ENCODE measurements around the gene SNX11.
"Not testable (repeated sequence)": the region's sequence is repeated elsewhere in the genome, so short reads cannot be mapped to it uniquely, and the experiment has no call there.

Gene SNX11, protein sequence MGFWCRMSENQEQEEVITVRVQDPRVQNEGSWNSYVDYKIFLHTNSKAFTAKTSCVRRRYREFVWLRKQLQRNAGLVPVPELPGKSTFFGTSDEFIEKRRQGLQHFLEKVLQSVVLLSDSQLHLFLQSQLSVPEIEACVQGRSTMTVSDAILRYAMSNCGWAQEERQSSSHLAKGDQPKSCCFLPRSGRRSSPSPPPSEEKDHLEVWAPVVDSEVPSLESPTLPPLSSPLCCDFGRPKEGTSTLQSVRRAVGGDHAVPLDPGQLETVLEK

GRCh38 chr17:48107137-48108055 lies at the start of gene SNX11:
Gene SNX11 (plus strand): TSS chr17:48107766. CDS start chr17:48112044, 4,278 bp downstream.
- in situ Hi-C loops (cut with MboI; ENCODE audit: low sequenced_read_pairs) = no loop called here

GRCh38 chr17:48058393-48059124 lies 49.0 kb upstream of the SNX11 start:
- in situ Hi-C loops (cut with MboI; ENCODE audit: low sequenced_read_pairs) = no loop called here

DNA sequence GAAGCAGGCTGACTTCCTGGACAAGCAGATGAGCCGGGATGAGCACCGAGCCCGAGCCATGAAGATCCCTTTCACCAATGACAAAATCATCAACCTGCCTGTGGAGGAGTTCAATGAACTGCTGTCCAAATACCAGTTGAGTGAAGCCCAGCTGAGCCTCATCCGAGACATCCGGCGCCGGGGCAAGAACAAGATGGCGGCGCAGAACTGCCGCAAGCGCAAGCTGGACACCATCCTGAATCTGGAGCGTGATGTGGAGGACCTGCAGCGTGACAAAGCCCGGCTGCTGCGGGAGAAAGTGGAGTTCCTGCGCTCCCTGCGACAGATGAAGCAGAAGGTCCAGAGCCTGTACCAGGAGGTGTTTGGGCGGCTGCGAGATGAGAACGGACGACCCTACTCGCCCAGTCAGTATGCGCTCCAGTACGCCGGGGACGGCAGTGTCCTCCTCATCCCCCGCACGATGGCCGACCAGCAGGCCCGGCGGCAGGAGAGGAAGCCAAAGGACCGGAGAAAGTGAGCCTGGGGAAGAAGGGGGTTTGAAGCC lies 48.4 kb upstream of the SNX11 start:
- in situ Hi-C loops (cut with MboI; ENCODE audit: low sequenced_read_pairs) = no loop called here

GRCh38 chr17:48060249-48060648 lies 47.3 kb upstream of the SNX11 start:
- in situ Hi-C loops (cut with MboI; ENCODE audit: low sequenced_read_pairs) = no loop called here

DNA sequence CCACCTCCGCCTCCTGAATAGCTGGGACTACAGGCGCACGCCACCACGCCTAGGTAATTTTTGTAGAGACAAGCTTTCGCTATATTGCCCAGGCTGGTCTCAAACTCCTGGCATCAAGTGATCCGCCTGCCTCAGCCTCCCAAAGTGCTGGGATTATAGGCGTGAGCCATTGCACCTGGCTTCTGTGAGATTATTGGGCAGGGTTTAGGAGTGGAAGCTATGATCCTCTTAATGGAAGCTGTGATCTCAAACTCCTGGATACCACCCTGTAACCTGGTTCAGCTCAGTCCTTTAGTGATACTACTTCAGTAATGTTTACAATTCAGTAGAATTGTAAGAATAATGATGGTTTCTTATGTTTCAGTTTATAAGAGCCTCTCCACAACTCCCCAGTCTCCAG lies 45.3 kb upstream of the SNX11 start:
- in situ Hi-C loops (cut with MboI; ENCODE audit: low sequenced_read_pairs) = no loop called here

DNA sequence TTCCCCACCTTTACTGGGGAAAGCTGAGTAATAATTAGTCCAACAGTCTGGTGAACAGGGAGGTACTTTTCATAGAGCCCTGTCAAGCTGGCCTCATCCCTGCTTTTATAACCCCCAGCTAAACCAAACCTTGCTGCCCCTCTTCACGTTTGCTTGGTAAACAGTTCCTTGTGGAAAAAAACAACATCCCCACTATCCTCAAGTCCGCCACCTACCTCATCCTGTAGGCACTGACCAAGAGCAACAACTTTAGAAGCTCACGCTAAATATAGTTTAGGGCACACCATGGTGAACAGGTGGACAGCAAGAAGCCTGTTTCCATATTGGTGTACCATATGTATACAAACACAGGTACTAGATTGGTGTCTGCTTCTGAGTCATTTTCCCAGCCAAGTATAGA lies 42.9 kb upstream of the SNX11 start:
- in situ Hi-C loops (cut with MboI; ENCODE audit: low sequenced_read_pairs) = no loop called here

- in situ Hi-C loops (cut with MboI; ENCODE audit: low sequenced_read_pairs) = no loop called here
Observed at GRCh38 chr17:48066192-48066591, 41.4 kb upstream of the SNX11 start.

DNA sequence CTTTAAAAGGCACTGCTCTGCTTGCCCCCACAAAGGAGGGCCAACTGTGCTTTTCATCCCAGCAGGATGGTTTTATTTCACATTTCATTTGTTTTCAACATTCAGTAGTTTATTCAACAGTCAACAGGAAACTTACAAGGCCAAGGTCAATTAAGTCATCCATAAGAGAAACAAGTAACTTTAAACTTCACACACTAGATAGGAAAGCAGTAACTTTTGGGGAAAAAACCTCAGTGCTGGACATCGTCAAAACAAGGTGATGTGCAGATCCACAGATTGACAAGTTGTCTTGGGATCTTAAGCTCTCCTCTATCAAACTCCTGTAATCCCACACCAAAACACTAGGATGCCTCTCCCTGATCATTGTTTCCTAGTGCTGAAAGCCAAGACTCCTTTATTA lies 40.9 kb upstream of the SNX11 start:
- in situ Hi-C loops (cut with MboI; ENCODE audit: low sequenced_read_pairs) = no loop called here

DNA sequence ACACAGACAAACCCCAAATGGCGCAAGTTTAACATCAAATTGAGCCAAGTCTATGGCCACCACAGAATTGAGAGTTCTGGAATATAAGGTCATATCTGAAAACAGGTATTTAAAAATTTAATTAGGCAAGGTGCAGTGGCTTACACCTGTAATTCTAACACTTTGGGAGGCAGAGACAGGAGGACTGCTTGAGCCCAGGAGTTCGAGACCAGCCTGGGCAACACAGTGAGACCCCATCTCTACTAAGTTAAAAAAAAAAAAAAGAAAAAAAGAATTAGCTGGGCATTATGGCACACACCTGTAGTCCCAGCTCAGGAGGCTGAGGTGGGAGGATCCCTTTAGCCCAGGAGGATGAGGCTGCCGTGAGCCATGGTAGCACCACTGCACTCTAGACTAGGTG lies 40.3 kb upstream of the SNX11 start:
- in situ Hi-C loops (cut with MboI; ENCODE audit: low sequenced_read_pairs) = no loop called here

DNA sequence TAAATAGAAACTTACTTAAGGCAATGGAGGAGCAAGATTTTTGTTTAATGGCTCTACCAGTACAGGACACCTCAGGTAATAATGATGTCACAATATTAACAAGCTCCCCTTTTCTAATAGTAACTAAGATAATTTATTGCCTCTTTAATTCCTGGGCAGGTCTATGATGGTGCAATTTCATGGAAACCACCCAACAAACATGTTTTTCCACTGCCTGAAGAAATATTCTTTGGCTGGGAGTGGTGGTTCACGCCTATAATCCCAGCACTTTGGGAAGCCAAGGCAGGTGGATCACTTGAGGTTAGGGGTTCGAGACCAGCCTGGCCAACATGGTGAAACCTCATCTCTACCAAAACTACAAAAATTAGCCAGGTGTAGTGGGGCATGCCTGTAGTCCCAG lies 39.8 kb upstream of the SNX11 start:
- in situ Hi-C loops (cut with MboI; ENCODE audit: low sequenced_read_pairs) = not testable (repeated sequence)

GRCh38 chr17:48068491-48068961 lies 39.0 kb upstream of the SNX11 start:
- in situ Hi-C loops (cut with MboI; ENCODE audit: low sequenced_read_pairs) = no loop called here

GRCh38 chr17:48070195-48070594 lies 37.4 kb upstream of the SNX11 start:
- in situ Hi-C loops (cut with MboI; ENCODE audit: low sequenced_read_pairs) = no loop called here

- in situ Hi-C loops (cut with MboI; ENCODE audit: low sequenced_read_pairs) = no loop called here
Observed at GRCh38 chr17:48071654-48072053, 35.9 kb upstream of the SNX11 start.

GRCh38 chr17:48072811-48073210 lies 34.8 kb upstream of the SNX11 start:
- in situ Hi-C loops (cut with MboI; ENCODE audit: low sequenced_read_pairs) = not testable (repeated sequence)

- in situ Hi-C loops (cut with MboI; ENCODE audit: low sequenced_read_pairs) = not testable (repeated sequence)
Observed at GRCh38 chr17:48073566-48074094, 33.9 kb upstream of the SNX11 start.

DNA sequence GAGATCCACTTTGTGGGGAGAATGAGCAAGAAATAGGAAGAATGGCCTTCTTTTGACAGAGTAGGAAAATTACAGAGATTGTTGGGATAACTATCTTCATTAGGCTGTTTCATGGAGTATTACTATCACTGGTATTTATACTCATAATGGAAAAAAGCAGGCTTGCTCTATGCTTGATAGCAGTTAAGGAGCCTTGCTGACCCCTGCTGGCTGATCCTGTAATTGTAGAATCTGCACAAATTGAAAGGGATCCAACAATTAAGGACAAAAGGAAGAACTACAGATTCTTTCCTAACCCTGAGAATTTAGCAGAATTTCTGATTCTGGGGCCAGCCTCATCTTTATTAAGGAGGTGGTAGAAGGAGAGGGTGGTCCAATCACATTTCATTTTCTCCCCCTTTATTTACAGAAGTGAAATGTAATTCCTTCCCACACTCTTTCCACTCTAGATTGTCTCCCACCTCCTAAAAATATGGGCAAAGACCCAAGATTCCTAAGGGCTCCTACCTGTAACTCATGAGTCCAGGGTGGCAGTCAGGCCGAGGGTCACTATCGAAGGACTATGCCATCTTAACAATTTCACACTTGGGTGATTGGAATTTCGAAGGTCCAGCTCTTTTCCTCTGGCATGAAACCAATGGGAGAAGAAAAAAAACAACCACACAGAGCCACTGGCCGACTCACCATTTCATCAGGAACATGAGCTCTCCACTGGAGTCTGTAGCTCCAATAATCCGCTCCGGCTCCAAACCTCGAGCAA lies 33.1 kb upstream of the SNX11 start:
- in situ Hi-C loops (cut with MboI; ENCODE audit: low sequenced_read_pairs) = no loop called here

DNA sequence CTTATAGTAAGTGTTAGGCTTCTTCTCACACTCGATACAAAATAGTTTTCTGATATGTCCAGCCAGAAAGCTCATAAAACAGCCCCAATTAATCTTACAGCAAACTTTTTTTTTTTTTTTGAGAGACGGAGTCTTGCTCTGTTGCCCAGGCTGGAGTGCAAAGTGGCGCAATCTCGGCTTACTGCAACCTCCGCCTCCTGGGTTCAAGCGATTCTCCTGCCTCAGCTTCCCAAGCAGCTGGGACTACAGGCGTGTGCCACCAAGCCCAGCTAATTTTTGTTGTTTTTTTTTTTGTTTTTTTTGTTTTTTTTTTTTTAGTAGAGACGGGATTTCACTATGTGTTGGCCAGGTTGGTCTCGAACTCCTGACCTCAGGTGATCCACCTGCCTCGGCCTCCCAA lies 30.4 kb upstream of the SNX11 start:
- in situ Hi-C loops (cut with MboI; ENCODE audit: low sequenced_read_pairs) = not testable (repeated sequence)

GRCh38 chr17:48081858-48082257 lies 25.7 kb upstream of the SNX11 start:
- in situ Hi-C loops (cut with MboI; ENCODE audit: low sequenced_read_pairs) = no loop called here

DNA sequence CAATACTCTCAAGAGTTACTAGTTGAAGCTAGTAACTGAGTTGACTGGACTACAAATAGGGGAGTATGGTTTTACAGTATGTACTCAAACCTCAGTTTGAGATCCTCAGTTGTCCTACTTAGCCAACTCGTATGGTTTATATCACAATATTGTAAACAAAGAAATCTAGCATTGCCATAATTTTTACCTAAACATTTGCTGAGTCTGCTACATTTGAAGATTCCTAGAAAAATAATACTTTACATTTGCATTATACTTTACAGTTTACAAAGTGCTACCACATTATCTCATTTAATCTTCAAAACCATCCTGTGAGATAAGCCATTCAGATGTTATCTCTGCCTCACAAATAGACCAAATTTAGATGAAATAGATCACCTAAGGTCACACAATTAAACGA lies 22.6 kb upstream of the SNX11 start:
- in situ Hi-C loops (cut with MboI; ENCODE audit: low sequenced_read_pairs) = no loop called here
